HG02970 (cell line): ENCODE measurements around the gene YKT6.

Experiments used
- ATAC-seq: cut with Tn5 transposase; IDR thresholded peaks from one replicate; pipeline ENCODE4 v1.9.1; 2021; ENCODE audit warnings: mild to moderate bottlenecking, moderate library complexity, moderate number of reproducible peaks; ENCODE audit not compliant: unreplicated experiment, low FRiP score

YKT6 gene

DNA sequence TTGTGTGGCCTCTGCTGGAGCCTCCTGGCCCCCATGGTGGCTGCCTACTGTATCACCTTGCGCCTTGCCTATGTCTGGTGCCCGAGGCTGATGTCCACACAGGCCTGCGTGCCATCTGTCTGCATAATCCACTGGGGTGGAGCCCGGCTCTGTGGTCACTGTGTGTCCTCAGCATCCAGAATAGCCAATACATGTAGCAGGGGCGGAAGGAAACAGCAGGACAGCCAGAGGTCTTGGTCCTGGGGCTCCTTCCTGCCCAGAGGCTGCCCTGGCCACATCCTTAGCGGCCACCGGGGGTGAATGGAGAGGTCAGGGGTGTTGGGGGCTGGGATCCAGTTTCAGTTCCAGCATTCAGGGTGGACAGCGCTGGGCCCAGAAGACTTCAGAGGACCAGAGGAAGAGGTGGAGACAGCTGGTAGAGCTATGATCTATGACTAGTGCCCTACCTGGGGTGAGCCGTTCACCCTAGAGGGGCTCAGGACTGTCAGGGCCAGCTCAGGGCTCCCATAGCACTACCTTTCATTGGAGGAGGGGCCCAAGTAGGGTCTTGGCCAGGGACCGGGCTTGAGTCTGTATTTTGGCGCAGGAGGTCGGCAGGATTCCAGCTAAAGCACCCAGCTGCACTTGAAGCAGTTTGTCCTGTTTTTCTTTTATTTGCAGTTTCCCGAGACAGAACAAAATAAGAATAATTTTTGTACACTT lies 15.9 kb downstream of the YKT6 start:
- no peak for ATAC-seq

DNA sequence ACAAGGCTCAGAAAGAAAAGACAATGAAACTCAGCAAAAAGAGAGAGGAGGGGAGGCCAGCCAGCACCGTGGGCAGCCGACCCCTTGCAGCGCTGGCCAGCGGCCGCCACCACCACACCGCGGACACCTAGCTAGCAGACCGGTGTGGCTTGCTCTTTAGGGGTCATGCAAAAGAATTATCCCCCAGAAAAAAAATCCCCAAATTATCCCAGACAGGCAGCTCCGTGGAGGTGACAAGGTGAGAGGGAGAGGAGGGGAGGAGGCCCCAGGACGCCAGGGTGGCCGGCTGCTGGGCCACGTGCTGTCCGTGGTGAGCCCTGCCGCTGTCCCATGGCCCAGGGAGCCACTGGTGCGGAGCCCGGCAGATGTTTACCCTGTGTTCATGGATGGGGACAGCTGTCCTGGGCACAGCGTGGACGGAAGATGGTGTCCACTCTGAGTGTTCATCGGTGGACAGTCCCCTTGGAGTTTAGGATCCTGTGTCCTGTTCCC lies 16.5 kb downstream of the YKT6 start:
- ATAC-seq = no peak

GRCh38 chr7:44217852-44218402 lies 17.1 kb downstream of the YKT6 start:
- ATAC-seq = no peak

GRCh38 chr7:44218418-44219201 lies 17.8 kb downstream of the YKT6 start:
- ATAC-seq = no peak

DNA sequence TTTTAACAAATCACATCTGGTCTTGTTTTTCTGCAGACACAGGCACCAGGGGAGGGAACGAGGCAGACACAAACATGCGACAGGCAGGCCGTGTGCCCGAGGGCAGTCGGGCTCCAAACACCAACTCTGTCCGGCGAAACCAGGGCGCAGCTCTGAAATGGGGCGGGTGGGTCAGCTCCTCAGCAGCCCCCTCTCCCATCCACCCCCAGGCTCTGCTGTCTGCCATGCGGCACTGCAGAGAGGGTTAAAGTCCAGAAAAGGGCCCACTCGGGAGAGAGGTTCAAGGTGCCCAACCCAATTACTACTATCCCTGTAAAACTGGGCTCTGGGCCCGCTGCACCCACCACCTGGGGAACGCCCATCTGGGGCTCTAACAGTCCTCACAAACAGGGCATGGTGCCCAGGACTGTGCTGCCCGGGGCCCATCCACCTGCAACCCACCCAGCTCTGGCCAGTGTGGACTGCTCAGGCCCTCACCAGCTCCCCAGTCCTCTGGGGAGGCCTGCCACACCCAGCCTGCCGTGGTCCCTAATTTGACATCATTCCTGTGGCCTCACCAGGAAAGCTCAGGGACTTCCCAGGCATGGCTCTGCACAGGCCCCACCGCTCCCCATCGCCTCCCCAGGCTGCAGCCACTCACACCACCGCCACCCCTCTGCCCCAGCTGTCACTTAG lies 18.7 kb downstream of the YKT6 start:
- ATAC-seq = no peak

DNA sequence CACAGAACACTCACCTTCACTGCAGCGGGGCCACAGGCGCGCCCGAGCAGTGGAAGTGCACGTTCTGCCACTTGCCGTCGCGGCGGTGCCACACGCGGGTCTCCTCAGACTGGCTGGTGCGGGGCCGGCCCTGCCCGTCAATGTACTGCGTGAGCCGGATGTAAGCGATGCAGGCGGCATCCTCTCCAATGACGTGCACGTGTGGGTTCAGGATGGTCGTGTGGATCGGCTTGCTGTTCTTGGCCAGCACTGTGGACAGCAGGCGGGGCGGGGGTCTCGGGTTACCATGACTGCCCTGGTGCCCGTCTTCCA lies 19.2 kb downstream of the YKT6 start:
- ATAC-seq = no peak

DNA sequence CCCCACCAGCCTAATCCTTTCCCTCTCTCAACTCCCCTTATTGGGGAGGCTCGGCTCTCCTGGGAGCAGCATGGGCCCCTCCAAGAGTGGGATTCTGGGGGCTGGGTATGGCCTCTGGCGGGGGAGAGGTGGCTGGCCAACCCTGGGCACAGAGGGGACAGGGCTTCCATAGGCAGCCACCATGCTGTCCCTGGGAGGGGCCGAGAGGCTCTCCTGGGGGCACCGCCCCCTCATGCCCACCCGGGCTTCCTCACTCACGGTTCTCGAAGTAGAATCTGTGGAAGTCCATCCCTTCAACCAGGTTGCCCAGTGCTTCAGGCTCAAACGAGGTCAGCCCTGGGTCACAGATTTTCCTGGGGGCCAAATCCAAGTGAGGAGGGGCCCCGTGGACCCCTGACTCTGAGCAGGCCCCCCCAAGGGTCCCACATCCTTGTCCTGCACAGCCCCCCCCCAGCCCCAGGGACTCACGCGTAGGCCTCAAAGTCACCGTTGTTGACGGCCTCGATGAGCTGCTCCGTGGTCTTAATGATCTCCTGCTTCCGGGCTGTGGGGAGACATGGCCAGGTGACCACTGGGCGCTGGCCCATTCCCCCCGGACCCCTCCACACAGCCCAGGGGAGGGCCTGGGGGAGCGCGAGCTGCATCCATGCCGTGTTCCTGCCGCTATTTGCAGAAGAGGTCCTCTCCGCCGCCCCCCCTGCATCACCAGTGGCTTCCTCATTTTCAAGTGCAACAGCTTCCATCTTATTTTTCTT lies 19.8 kb downstream of the YKT6 start:
- ATAC-seq = no peak

GRCh38 chr7:44221231-44221791 lies 20.5 kb downstream of the YKT6 start:
- ATAC-seq = no peak

GRCh38 chr7:44222074-44222473 lies 21.3 kb downstream of the YKT6 start:
- ATAC-seq = no peak

DNA sequence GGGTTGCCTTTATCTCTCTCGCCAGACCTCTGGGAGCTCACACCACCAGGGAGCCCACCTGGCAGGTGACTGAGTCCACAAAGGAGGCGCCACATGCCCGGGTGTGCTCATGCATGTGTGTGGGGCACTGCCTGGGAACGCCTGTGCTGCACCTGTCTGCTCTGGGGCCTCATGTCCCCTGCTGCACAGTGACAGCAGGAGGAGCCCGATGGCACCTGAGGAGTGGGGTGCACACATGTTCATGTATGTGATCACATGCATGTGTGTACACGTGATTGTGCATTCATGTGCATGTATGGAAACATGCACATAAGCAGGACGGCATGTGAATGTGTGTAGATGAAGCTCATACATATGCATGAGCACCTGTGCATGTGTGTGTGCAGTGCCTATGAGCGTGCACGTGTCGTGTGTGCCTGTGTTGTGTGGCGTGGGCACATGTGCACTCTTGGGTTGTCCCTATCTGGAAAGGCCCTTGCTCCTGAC lies 22.0 kb downstream of the YKT6 start:
- no peak for ATAC-seq

DNA sequence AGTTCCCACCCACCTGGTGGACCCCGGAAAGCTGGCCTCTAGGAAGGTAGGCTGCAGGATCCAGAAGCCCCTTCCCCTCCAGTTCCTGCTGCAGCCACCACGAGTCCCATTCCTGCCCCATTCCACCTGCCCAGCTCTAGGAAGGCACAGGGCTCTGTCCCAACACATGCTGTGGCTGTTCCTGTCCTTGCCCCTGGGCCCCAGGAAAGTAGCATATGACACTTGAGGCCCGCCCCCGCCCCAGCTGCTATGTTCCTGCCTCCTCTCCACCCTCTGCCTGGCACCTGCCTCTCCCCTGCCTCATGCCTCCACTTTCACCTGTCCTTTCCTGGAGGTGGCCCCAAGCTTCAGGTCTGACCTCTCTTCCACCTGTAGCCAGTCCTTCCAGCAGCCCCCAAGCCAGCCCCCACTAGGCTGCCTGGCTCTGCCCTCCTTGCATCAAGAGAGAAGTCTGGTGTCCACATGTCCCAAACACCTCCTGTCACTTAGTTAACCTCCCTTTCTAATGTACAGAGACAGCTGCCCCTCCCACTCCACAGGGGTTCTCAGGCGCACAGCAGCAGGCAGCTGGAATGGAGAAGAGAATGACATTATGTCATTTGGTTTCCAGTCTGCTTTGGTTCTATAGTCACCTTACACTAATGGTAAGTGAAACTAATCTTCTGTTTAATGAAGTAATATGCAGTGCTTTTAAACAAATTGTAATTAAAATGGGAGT lies 22.7 kb downstream of the YKT6 start:
- no peak for ATAC-seq

- no peak for ATAC-seq
Measured at GRCh38 chr7:44224080-44224973, 23.5 kb downstream of the YKT6 start.

DNA sequence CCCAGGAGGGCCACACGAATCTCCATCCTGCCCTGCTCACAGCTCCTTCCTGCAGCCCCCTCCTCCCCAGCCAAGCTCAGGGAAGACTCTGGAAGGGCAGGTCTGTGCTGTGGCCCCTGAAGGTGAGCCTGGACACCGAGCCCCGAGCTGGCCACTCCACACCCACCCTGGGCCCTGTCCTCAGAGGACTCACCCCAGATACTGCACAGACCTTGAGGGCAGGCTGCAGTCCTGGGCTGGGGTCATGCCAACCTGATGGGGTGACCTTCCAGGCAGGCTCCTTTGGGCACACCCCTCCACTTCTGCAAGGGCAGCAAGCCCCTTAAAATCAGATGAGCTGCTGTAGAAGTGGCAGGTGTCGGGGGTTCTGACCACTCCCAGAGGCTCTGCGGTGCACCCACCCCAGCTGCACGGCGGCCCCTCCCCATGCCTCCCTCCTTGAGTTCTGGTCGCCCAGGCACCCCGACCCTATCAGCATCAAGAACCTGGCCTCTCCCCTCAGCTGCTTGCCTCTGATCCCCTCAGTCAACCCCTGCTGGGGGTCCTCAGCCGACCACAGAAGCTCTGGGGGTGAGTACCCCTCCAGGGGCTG lies 24.3 kb downstream of the YKT6 start:
- ATAC-seq = no peak

- no peak for ATAC-seq
Measured at GRCh38 chr7:44225566-44226395, 25.0 kb downstream of the YKT6 start.

DNA sequence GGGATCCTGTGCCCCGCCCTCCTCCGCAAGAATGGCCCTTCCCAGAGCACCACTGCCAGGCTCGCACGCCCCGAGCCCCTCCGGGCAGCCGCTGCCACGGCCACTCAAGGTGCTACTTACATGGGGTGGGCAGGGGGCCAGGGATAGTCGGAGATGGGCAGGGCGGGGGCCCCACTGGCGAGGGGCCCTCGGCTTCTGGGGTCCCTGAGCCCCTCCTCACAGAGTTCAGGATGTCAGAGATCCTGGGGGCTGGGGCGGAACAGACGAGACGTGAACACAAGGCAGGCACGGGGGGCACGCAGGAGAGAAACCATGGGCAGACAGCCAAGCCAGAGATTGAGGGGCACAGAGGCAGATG lies 25.6 kb downstream of the YKT6 start:
- no peak for ATAC-seq

GRCh38 chr7:44227911-44228310 lies 27.1 kb downstream of the YKT6 start:
- ATAC-seq = no peak
